Activated naive CD4-positive, alpha-beta T cell treated with anti-CD3 and anti-CD28 coated beads, Interleukin-2, amount 50 U/mL, for 72 hours (primary cell): Measurements from ENCODE around the gene TBC1D3B. TPM values are rescaled to one million over a fixed set of nuclear protein-coding genes. Genes with fewer than 3 reads are reported as not detected.
"Not testable (repeated sequence)": the region's sequence is repeated elsewhere in the genome, so short reads cannot be mapped to it uniquely, and the experiment has no call there.

ENCODE experiments used
- ATAC-seq, 2 donors: fragments of 150-1000 bp; cut with Tn5 transposase; 2 replicates each; pipeline ENCODE4 v1.10.0; 2021; ENCODE audit warnings: mild to moderate bottlenecking in 2 of 2, moderate library complexity in 2 of 2
- DNase-seq, 2 donors: peaks; one replicate each; pipeline ENCODE4 v3.0.0; 2021 to 2022; ENCODE audit warnings: low spot score in 2 of 2
- H3K27ac Mint-ChIP-seq, 2 donors: one replicate each; pipeline ENCODE4 v1.8.0; 2022; ENCODE audit warnings: mild to moderate bottlenecking in 2 of 2, mixed read lengths in 2 of 2
- H3K36me3 Mint-ChIP-seq, 2 donors: one replicate each; pipeline ENCODE4 v1.8.0; 2022; ENCODE audit warnings: mixed read lengths in 2 of 2
- H3K9me3 Mint-ChIP-seq, 2 donors: one replicate each; pipeline ENCODE4 v1.8.0; 2022; ENCODE audit warnings: mixed read lengths in 2 of 2
- total RNA-seq, 2 donors: library from RNA; stranded (reverse); gene quantifications; one replicate each; pipeline ENCODE4 v1.2.3, GENCODE V29; 2022

TBC1D3B gene
- total RNA-seq, 2 donors from 2014 or later = 4.3 to 7.6 TPM

DNA sequence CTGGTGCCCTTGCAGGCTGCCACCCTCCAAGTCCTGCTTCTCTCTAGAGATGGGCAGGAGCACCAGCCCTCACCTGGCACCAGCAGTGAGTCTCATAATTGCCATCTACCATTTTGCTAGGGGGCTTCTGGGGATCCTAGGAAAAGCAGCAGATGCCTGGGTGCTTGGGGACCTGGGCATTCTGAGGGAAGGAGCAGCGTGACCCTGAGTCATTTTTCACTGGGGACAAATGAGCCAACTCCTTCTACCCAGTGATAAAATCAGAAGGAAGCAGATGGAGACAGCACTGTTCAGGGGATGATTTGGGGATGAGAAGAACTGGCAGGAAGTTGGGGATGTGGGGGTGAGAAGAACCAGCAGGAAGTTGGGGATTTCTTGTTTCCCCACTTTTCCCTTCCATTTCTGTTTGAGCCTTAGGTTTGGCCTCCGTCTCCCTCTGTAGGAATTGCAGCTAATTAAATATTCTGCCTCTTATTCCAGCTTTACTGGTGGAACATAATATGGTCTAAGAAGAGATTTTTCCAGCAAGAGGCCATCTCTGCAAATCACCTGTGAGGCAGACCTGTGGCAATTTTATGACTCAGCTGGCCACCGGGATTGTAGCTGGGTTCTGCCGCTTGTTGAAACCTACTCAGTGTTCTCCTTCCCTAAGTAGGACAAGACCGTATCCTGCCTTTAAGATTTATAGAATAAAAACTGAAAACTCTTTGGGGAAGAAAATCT is 11.7 kb upstream of the TBC1D3B start:
- not testable (repeated sequence) for ATAC-seq, H3K9me3 Mint-ChIP-seq, DNase-seq, H3K36me3 Mint-ChIP-seq
- peak overlapping the region in 1 of 2 donors; percentile 41 for H3K27ac Mint-ChIP-seq

GRCh38 chr17:36186810-36187763 is 10.7 kb upstream of the TBC1D3B start:
- not testable (repeated sequence) for ATAC-seq, DNase-seq, H3K9me3 Mint-ChIP-seq, H3K27ac Mint-ChIP-seq, H3K36me3 Mint-ChIP-seq

DNA sequence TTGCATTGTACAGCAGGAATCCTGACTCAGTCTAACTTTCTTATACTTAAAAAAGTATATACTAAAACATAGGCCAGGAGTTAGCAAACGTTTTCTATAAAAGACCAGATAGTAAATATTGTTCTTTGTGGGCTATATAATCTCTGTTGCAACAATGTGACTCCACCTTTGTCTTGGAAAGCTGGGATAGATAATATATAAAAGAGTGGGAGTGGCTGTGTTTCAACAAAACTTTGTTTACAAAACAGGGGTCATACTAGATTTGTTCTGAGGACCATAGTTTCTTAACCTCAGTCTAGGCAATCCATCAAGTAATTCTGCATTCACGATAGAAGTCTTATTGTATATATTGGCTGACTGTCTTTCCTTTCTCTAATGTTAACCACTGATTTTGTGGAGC is 9.0 kb upstream of the TBC1D3B start:
- Mint-ChIP-seq H3K27ac (no peak overlapping the region), H3K36me3 (no peaks in the 10 kb centered on the region), H3K9me3 (no peaks in the 10 kb centered on the region)
- no peak for ATAC-seq
- DNase-seq = no peak

GRCh38 chr17:36184023-36184765 is 7.8 kb upstream of the TBC1D3B start:
- no peak for ATAC-seq
- Mint-ChIP-seq H3K27ac (no peak overlapping the region), H3K9me3 (no peaks in the 10 kb centered on the region), H3K36me3 (no peaks in the 10 kb centered on the region)
- DNase-seq = no peak

DNA sequence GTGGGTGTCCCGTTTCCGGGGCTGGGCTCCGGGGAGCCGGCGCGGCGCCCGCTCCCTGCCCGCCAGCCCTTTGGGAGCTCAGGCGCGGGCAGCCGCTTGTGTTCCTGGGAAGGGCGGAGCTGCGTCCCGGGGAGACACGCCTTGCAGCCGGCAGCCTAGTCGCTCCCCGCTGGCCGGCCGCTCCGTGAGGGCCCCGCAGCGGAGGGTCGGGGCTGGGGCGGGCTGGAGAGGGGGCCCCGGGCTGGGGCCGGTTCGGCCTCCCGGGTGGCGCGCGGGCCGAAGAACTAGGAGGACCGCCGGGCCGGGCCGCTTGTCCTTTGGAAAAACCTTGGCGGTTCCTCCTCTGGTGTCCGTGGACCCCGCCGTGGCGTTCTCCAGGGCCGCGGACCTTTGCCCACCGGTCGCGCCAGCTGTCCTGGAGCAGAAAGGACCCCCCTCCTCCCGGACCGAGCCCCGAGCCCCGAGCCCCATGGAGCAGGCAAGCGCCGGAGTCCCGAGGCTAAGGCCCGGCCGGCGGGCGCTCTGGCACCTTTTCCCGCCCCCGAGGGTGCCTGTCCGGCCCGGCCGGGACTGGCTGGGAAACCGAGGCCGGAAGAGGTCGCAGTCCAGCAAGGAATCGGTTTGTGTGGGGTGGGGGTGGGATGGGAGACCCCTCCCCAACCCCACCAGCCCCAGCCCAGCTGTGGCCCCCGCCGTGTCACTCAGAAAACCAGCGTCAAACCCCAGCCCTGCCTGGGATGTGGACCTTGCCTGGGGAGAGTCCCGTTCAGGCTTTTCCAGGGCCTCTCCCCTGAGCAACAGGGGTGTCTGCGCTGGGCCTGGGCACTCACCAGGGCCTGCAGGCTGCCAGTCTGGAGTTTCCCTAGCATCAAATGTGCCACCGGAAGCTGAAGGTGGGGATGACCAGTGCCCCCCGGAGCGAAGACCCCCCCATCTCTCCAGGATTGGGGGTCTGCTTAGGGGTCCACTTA is 6.8 kb upstream of the TBC1D3B start:
- DNase-seq = no peak
- Mint-ChIP-seq H3K27ac (no peak overlapping the region), H3K9me3 (no peaks in the 10 kb centered on the region), H3K36me3 (no peaks in the 10 kb centered on the region)
- peak in 1 of 2 donors; percentile 57 for ATAC-seq

- H3K9me3 Mint-ChIP-seq = no peaks in the 10 kb centered on the region
- H3K27ac Mint-ChIP-seq = no peak overlapping the region
Measured at GRCh38 chr17:36182176-36183000, 6.0 kb upstream of the TBC1D3B start.

DNA sequence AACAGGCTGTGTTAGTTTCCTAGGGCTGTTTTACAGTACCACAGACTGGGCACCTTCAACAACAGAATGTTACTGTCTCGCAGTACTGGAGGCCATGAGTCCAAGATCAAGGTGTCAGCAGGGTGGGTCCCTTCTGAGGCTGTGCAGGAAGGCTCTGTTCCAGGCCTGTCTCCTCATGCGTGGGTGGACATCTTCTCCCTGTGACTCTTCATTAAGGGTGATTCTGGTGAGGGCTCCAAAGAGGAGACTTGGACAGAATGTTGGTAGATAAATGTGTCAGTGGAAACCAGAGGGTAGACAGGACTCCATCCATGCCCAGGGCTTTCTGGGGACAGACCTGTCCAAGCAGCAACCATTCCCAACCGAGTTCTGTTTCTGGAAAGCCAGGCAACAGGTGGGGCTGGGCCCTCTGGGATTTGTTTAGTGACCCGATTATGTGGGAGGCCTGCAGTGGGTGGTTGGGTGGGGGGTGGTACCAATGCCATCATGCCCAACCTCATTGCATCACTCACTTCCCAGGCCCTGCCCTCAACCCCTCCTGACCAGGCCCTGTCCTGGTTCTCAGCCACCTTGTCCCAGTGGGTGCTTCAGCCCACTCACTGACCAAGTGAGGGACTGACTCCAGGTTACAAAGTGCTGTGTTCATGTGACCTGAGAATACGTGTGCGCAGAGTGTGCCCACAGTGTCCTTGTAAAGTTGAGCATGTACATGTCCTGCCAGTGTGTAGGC is 5.2 kb upstream of the TBC1D3B start:
- H3K9me3 Mint-ChIP-seq, DNase-seq, H3K36me3 Mint-ChIP-seq, H3K27ac Mint-ChIP-seq, ATAC-seq: not testable (repeated sequence)

More at GRCh38 chr17:36182176-36183000, 6.0 kb upstream of the TBC1D3B start:
- ATAC-seq (peak in 1 of 2 donors; percentile 31), DNase-seq (no peak)
- H3K36me3 Mint-ChIP-seq = no peaks in the 10 kb centered on the region

DNA sequence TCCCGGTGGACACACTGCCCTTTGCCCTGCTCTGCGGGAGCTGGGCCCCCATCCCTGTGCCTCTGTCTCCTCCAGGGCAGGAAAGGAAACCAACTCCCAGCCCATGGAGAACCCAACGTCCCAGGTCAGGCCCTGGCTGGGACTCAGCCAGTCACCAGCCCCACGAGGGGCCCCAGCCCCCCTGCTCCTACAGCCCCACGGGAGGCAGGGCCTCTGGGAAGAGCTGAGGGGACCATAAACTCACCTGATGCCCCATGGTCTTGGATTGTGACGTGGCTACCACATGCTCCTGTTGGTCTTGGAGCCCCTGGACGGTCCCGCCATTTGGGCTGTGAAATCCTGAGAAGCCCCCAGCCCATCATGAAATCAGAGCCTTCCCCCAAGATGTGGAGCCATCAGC is 7.6 kb downstream of the TBC1D3B start:
- not testable (repeated sequence) for H3K27ac Mint-ChIP-seq, ATAC-seq, DNase-seq, H3K36me3 Mint-ChIP-seq, H3K9me3 Mint-ChIP-seq

DNA sequence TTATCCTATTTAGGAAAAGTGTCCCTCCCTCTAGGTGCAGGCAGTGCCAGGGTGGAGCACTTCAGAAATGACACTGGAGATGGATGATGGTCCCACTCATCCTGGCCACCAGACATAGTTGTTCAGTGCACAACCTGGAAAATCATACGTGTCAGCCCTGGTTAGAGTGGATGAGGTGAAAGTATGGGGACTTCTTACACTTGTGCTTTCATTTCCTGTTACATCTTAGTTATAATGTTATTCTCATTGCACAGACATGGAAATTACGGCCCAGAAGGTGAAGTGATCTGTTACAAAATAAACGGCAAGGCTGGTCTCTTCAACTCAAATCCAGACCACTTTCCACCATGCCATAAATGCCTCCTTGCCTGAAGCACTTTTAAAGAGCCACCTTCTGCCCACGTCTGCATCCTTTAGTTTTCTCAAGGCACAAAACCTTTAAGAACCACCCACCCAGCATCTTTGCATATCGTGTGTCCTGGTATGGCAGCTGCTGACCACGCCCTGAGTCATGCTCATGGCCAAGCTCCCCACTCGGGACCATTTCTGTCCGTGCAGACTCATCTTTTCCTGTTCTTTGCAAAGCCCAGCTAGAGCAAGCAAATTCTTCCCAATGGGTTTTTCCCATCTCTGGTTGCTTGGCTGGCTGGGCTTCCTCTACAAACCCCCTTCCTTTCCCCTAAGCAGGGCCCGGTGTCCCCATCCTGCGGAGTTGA is 22.4 kb downstream of the TBC1D3B start:
- peak in 1 of 2 donors; percentile 50 for ATAC-seq
- no peak for DNase-seq
- no peaks in the 10 kb centered on the region for H3K36me3 Mint-ChIP-seq

GRCh38 chr17:36152639-36153120 is 23.8 kb downstream of the TBC1D3B start:
- no peak for ATAC-seq
- no peak overlapping the region for H3K27ac Mint-ChIP-seq
- H3K9me3 Mint-ChIP-seq = no peaks in the 10 kb centered on the region
- H3K36me3 Mint-ChIP-seq = no peaks in the 10 kb centered on the region
- DNase-seq = no peak

More for the DNA sequence above, 22.4 kb downstream of the TBC1D3B start:
- no peaks in the 10 kb centered on the region for H3K9me3 Mint-ChIP-seq
- no peak overlapping the region for H3K27ac Mint-ChIP-seq

- ATAC-seq = no peak
- DNase-seq = no peak
- no peak overlapping the region for H3K27ac Mint-ChIP-seq
- H3K36me3 Mint-ChIP-seq = no peaks in the 10 kb centered on the region
- H3K9me3 Mint-ChIP-seq = no peaks in the 10 kb centered on the region
Measured at GRCh38 chr17:36151891-36152638, 24.4 kb downstream of the TBC1D3B start.

GRCh38 chr17:36149296-36149820 is 27.1 kb downstream of the TBC1D3B start:
- H3K36me3 Mint-ChIP-seq = no peaks in the 10 kb centered on the region
- no peaks in the 10 kb centered on the region for H3K9me3 Mint-ChIP-seq
- DNase-seq (no peak), ATAC-seq (peak; percentile 34 to 39)
- no peak overlapping the region for H3K27ac Mint-ChIP-seq
